Natural killer cell (primary cell): Measurements from ENCODE around the gene RPF1. TPM values are rescaled to one million over a fixed set of nuclear protein-coding genes. Genes with fewer than 3 reads are reported as not detected.

ENCODE experiments used
- ATAC-seq, 3 donors: fragments of 150-1000 bp in 2 of 3; fragments of 200-7000 bp in 1 of 3; cut with Tn5 transposase; 1 replicate in 1 of 3; 2 replicates in 2 of 3; pipeline ENCODE4 v1.10.0; 2021; ENCODE audit warnings: mild to moderate bottlenecking in 2 of 3, moderate library complexity in 2 of 3
- DNase-seq, 2 donors: peaks; one replicate each; pipeline versions ENCODE4 v3.0.0 to v3.0.0-alpha.2; 2013 to 2021; ENCODE audit warnings: mixed read lengths in 1 of 2
- H3K27ac ChIP-seq: one replicate; pipeline ENCODE4 v1.5.1; 2013; ENCODE audit warnings: mild to moderate bottlenecking, low read length
- H3K27me3 ChIP-seq: one replicate; pipeline ENCODE4 v1.6.1; 2013; ENCODE audit warnings: low read length; ENCODE audit not compliant: control insufficient read depth, insufficient read depth
- H3K36me3 ChIP-seq: one replicate; pipeline ENCODE4 v1.6.1; 2013; ENCODE audit warnings: low read length; ENCODE audit not compliant: control insufficient read depth, insufficient read depth
- H3K4me1 ChIP-seq: one replicate; pipeline ENCODE4 v1.6.1; 2013; ENCODE audit warnings: low read length; ENCODE audit not compliant: control insufficient read depth, insufficient read depth
- H3K4me3 ChIP-seq: one replicate; pipeline ENCODE4 v1.5.1; 2013; ENCODE audit warnings: low read length
- H3K9me3 ChIP-seq: one replicate; pipeline ENCODE4 v1.6.1; 2013; ENCODE audit warnings: low read length; ENCODE audit not compliant: control insufficient read depth, insufficient read depth
- H3K27ac Mint-ChIP-seq, 2 donors: one replicate each; pipeline ENCODE4 v1.8.0; 2022; ENCODE audit warnings: mild to moderate bottlenecking in 2 of 2, mixed read lengths in 2 of 2, moderate library complexity in 1 of 2
- H3K27me3 Mint-ChIP-seq, 2 donors: one replicate each; pipeline ENCODE4 v1.8.0; 2022; ENCODE audit warnings: low read depth in 2 of 2, mixed read lengths in 2 of 2
- H3K36me3 Mint-ChIP-seq: one replicate; pipeline ENCODE4 v1.8.0; 2022; ENCODE audit warnings: mixed read lengths
- H3K4me1 Mint-ChIP-seq, 2 donors: one replicate each; pipeline ENCODE4 v1.8.0; 2022; ENCODE audit warnings: mixed read lengths in 2 of 2
- H3K4me3 Mint-ChIP-seq: one replicate; pipeline ENCODE4 v1.8.0; 2022; ENCODE audit warnings: mild to moderate bottlenecking, moderate library complexity, mixed read lengths
- H3K9me3 Mint-ChIP-seq, 2 donors: one replicate each; pipeline ENCODE4 v1.8.0; 2022; ENCODE audit warnings: mixed read lengths in 2 of 2
- WGBS: methylation state at CpG from one replicate; pipeline ENCODE4 v1.1.7; 2013; ENCODE audit warnings: missing lambda C conversion rate; ENCODE audit not compliant: insufficient coverage; 5-methylcytosine and 5-hydroxymethylcytosine counted together
- intact Hi-C: fragments of 100-400 bp; cut with micrococcal nuclease; formaldehyde crosslinking; loops from one replicate; pipeline ENCODE4 v1.14.2; 2022
- total RNA-seq, 4 donors: library from RNA; stranded (reverse); fragments of 120-200 nt in 1 of 4; gene quantifications; one replicate each; pipeline versions ENCODE4 v1.2.3 to v1.2.4, GENCODE V29; 2013 to 2022
- TF ChIP-seq, protein P1 (sequence below): fragments of 200-600 bp; IDR thresholded peaks from one replicate; pipeline ENCODE4 v1.8.0; 2022; ENCODE audit warnings: antibody characterized with exemption

RPF1 gene
- total RNA-seq, 3 donors from 2014 or later (not counting 1 experiment from before 2014, with no cell fraction given) = 50.0 to 53.0 (median 50.0) TPM

DNA sequence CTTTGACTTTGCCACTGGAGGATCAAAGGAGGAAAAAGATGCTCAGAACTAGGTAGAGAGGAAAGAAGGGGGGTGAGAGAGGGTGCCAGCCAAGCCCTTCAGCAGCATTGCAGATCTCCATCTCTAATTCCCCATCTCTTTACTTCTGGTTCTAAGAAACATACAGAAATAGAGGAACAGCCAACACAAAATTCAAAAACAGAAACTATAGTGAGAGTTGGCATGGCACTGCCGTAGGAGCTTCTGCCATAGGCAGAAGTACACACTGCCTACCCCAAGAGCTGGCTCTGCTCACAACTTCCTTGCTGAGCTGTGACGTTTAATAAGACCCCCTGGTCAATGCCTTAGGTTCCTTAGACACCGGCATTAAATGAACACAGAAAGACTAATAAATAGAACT lies 26.6 kb upstream of the RPF1 start:
- Mint-ChIP-seq H3K27me3 (peaks cover 16 to 27% of the 10 kb centered on the region in 2 donors), H3K36me3 (no peaks in the 10 kb centered on the region), H3K4me3 (no peak overlapping the region), H3K27ac (no peak overlapping the region), H3K9me3 (no peaks in the 10 kb centered on the region), H3K4me1 (no peaks in the 10 kb centered on the region)
- H3K9me3 ChIP-seq = no peaks in the 10 kb centered on the region
- WGBS = 92% methylated on average over 1 of the region's 3 CpGs
- H3K36me3 ChIP-seq = no peaks in the 10 kb centered on the region
- no peaks in the 10 kb centered on the region for H3K27me3 ChIP-seq
- H3K27ac ChIP-seq = no peak overlapping the region
- no peaks in the 10 kb centered on the region for H3K4me1 ChIP-seq
- DNase-seq = no peak
- intact Hi-C loops = no loop called here
- no peak for ATAC-seq
- TF ChIP-seq, protein P1, sequence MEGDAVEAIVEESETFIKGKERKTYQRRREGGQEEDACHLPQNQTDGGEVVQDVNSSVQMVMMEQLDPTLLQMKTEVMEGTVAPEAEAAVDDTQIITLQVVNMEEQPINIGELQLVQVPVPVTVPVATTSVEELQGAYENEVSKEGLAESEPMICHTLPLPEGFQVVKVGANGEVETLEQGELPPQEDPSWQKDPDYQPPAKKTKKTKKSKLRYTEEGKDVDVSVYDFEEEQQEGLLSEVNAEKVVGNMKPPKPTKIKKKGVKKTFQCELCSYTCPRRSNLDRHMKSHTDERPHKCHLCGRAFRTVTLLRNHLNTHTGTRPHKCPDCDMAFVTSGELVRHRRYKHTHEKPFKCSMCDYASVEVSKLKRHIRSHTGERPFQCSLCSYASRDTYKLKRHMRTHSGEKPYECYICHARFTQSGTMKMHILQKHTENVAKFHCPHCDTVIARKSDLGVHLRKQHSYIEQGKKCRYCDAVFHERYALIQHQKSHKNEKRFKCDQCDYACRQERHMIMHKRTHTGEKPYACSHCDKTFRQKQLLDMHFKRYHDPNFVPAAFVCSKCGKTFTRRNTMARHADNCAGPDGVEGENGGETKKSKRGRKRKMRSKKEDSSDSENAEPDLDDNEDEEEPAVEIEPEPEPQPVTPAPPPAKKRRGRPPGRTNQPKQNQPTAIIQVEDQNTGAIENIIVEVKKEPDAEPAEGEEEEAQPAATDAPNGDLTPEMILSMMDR = no peak
- no peak overlapping the region for H3K4me3 ChIP-seq

- intact Hi-C loops = no loop called here
- Histone ChIP-seq H3K27ac (no peak overlapping the region), H3K4me3 (no peak overlapping the region), H3K9me3 (no peaks in the 10 kb centered on the region), H3K36me3 (no peaks in the 10 kb centered on the region), H3K4me1 (no peaks in the 10 kb centered on the region), H3K27me3 (peaks cover 3% of the 10 kb centered on the region)
- Mint-ChIP-seq H3K4me3 (no peak overlapping the region), H3K9me3 (no peaks in the 10 kb centered on the region), H3K27me3 (peaks cover 30 to 69% of the 10 kb centered on the region in 2 donors), H3K27ac (no peak overlapping the region), H3K4me1 (no peaks in the 10 kb centered on the region), H3K36me3 (no peaks in the 10 kb centered on the region)
- ATAC-seq = no peak
- TF ChIP-seq, protein P1 = no peak
- DNase-seq = no peak
- WGBS = 69% methylated on average over 1 of the region's 1 CpG
Observed at GRCh38 chr1:84462118-84462517, 16.9 kb upstream of the RPF1 start.

- Histone ChIP-seq H3K9me3 (no peaks in the 10 kb centered on the region), H3K27me3 (peaks cover 19% of the 10 kb centered on the region), H3K4me1 (no peaks in the 10 kb centered on the region), H3K4me3 (no peak overlapping the region), H3K36me3 (no peaks in the 10 kb centered on the region), H3K27ac (no peak overlapping the region)
- Mint-ChIP-seq H3K27me3 (peaks cover 47 to 87% of the 10 kb centered on the region in 2 donors), H3K4me3 (no peak overlapping the region), H3K36me3 (no peaks in the 10 kb centered on the region), H3K27ac (no peak overlapping the region), H3K4me1 (no peaks in the 10 kb centered on the region), H3K9me3 (no peaks in the 10 kb centered on the region)
- ATAC-seq (no peak), DNase-seq (no peak)
- TF ChIP-seq, protein P1 = no peak
- intact Hi-C loops = no loop called here
Observed at GRCh38 chr1:84467298-84467697, 11.8 kb upstream of the RPF1 start.

- H3K27ac ChIP-seq = no peak overlapping the region
- peaks cover 18% of the 10 kb centered on the region for H3K36me3 Mint-ChIP-seq
- ATAC-seq = no peak
- peaks cover 10% of the 10 kb centered on the region for H3K27me3 ChIP-seq
- peaks cover 11% of the 10 kb centered on the region for H3K4me1 ChIP-seq
- H3K4me3 ChIP-seq = no peak overlapping the region
- H3K27me3 Mint-ChIP-seq = peaks cover 34 to 66% of the 10 kb centered on the region in 2 donors
- peaks cover 5% of the 10 kb centered on the region for H3K9me3 ChIP-seq
- H3K4me1 Mint-ChIP-seq = peaks cover 25 to 27% of the 10 kb centered on the region in 2 donors
- no peak overlapping the region for H3K4me3 Mint-ChIP-seq
- TF ChIP-seq, protein P1 = no peak
- DNase-seq = no peak
- H3K9me3 Mint-ChIP-seq = peaks cover 0 to 2% of the 10 kb centered on the region in 2 donors
- H3K36me3 ChIP-seq = peaks cover 2% of the 10 kb centered on the region
- intact Hi-C loops = no loop called here
- WGBS = no CpG with 5 or more reads among the region's 1 CpG
- H3K27ac Mint-ChIP-seq = no peak overlapping the region
Observed at GRCh38 chr1:84476225-84476624, 2.8 kb upstream of the RPF1 start.
